Right cardiac atrium (tissue), 5 donors: Measurements from ENCODE around the gene ZNF296. TPM values are rescaled to one million over a fixed set of nuclear protein-coding genes. Genes with fewer than 3 reads are reported as not detected.
A peak's percentile ranks its signal among the peaks of the same experiment; 100 is the strongest.

Source experiments
- ATAC-seq, 2 donors: fragments of 200-7000 bp; cut with Tn5 transposase; one replicate each; pipeline versions ENCODE4 v1.8.0 to v1.9.1; 2020; ENCODE audit warnings: moderate library complexity in 2 of 2, mild to moderate bottlenecking in 1 of 2
- DNase-seq, 3 donors: peaks; one replicate each; pipeline ENCODE4 v3.0.0-alpha.2; 2020
- H3K27ac ChIP-seq: one replicate; pipeline ENCODE4 v1.5.1; 2013; ENCODE audit warnings: mild to moderate bottlenecking, low read length, control low read depth, moderate library complexity
- H3K27me3 ChIP-seq: one replicate; pipeline ENCODE4 v1.6.1; 2013; ENCODE audit not compliant: control insufficient read depth, insufficient read depth
- H3K4me1 ChIP-seq: one replicate; pipeline ENCODE4 v1.6.1; 2013; ENCODE audit warnings: low read length; ENCODE audit not compliant: control insufficient read depth, insufficient read depth
- H3K4me3 ChIP-seq: one replicate; pipeline ENCODE4 v1.5.1; 2013; ENCODE audit warnings: low read length, control low read depth
- H3K9me3 ChIP-seq: one replicate; pipeline ENCODE4 v1.6.1; 2013; ENCODE audit warnings: low read length; ENCODE audit not compliant: control insufficient read depth
- WGBS: extraction: QIAGEN DNeasy Blood & Tissue Kit; methylation state at CpG from one replicate; pipeline ENCODE4 v1.1.7; 2013; 5-methylcytosine and 5-hydroxymethylcytosine counted together
- intact Hi-C, 4 donors: fragments of 100-400 bp; cut with DNase I; formaldehyde crosslinking; loops; one replicate each; pipeline versions ENCODE4 v1.11.0 to v1.14.0; 2022 to 2023
- polyA plus RNA-seq: library from polyadenylated mRNA; stranded (reverse); fragments of 200-250 nt; gene quantifications from one replicate; pipeline ENCODE4 v1.2.3, GENCODE V29; 2013
- total RNA-seq, 4 donors: library from RNA; stranded (reverse); fragmentation: NEBNext Ultra II Directional; extraction: Animal tissue kit (Norgen Biotek cat#: 25700); gene quantifications; one replicate each; pipeline ENCODE4 v1.2.1, GENCODE V29; 2021
- donor health status: healthy with polysubstance abuse.
- donor health status: DM: no; HTN: yes; CAD: no.
- donor health status: DM: no; HTN: no; CAD: no.
- donor health status: DM: no; HTN: yes; CAD: no; lungs with severe emphysema.
- donor health status: DM: yes; HTN: yes; CAD: no.

The ZNF296 gene
- total and polyA plus RNA-seq, 5 donors: 0.25 to 0.35 (median 0.27) TPM; not detected in 1

DNA sequence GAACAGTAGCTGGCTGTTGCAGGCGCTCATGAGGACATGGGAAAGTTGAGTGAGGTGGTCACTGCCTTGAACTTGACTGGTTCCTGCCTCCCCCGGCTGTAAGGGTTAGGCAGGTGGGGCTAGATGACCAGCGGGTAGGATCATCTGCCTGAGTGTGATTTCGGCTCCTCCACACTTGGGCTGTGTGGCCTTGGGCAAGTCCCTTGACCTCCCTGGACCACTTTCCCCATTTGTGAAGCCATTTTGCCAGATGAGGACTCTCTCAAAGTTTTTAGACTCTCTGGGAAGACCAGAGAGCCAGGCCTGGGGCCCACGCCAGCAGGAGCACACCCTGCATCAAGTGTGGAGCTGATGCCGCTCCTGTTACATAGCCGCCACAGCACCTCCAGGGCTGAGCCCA, 26.2 kb upstream of the ZNF296 start:
- H3K27me3 ChIP-seq: no peaks in the 10 kb centered on the region
- no peak overlapping the region for H3K27ac ChIP-seq
- ATAC-seq (no peak), DNase-seq (no peak)
- intact Hi-C loops: no loop called here
- peaks cover 25% of the 10 kb centered on the region for H3K4me1 ChIP-seq
- no peaks in the 10 kb centered on the region for H3K9me3 ChIP-seq
- WGBS: 96% methylated on average over 7 of the region's 7 CpGs
- no peak overlapping the region for H3K4me3 ChIP-seq

GRCh38 chr19:45101806-45102205, 25.5 kb upstream of the ZNF296 start:
- no peak for ATAC-seq
- intact Hi-C loops: no loop called here
- Histone ChIP-seq H3K4me3 (no peak overlapping the region), H3K4me1 (peaks cover 25% of the 10 kb centered on the region), H3K27me3 (no peaks in the 10 kb centered on the region), H3K27ac (no peak overlapping the region), H3K9me3 (no peaks in the 10 kb centered on the region)
- 75% methylated on average over 8 of the region's 8 CpGs for WGBS
- no peak for DNase-seq

DNA sequence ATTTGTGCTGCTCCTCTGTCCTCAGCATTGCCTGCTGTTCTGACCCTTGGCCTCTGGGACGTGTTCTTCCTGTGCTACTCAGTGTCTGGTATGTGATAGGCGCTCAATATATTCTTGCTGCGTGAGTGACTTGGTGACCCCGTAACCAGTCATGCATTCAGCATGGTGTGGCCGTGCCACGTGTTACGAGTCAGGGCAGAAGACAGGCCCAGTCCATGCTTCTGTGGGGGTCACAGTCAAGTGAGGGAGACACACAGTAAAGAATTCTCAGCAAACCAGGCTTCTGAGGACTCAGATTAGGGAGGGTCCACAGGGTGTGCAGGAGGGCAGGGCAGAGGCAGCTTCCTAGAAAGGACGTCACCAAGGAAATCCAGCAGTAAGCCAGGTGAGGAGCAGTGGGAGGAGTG, 24.6 kb upstream of the ZNF296 start:
- no peak overlapping the region for H3K27ac ChIP-seq
- no peak for DNase-seq
- 79% methylated on average over 8 of the region's 8 CpGs for WGBS
- no peaks in the 10 kb centered on the region for H3K27me3 ChIP-seq
- no peak for ATAC-seq
- H3K9me3 ChIP-seq: no peaks in the 10 kb centered on the region
- H3K4me1 ChIP-seq: peaks cover 25% of the 10 kb centered on the region
- no peak overlapping the region for H3K4me3 ChIP-seq
- intact Hi-C loops: no loop called here

GRCh38 chr19:45100201-45100600, 23.9 kb upstream of the ZNF296 start:
- 86% methylated on average over 3 of the region's 3 CpGs for WGBS
- Histone ChIP-seq H3K4me3 (no peak overlapping the region), H3K4me1 (peaks cover 25% of the 10 kb centered on the region), H3K9me3 (no peaks in the 10 kb centered on the region), H3K27ac (no peak overlapping the region), H3K27me3 (no peaks in the 10 kb centered on the region)
- intact Hi-C loops: no loop called here
- DNase-seq (no peak), ATAC-seq (no peak)

- no peaks in the 10 kb centered on the region for H3K9me3 ChIP-seq
- no peak for ATAC-seq
- peak overlapping the region; percentile 19 for H3K27ac ChIP-seq
- no peaks in the 10 kb centered on the region for H3K27me3 ChIP-seq
- H3K4me3 ChIP-seq: no peak overlapping the region
- 84% methylated on average over 25 of the region's 25 CpGs for WGBS
- no peak for DNase-seq
- peaks cover 25% of the 10 kb centered on the region for H3K4me1 ChIP-seq
- intact Hi-C loops: no loop called here
Observed at GRCh38 chr19:45099467-45100191, 23.4 kb upstream of the ZNF296 start.

GRCh38 chr19:45098521-45099466, 22.5 kb upstream of the ZNF296 start:
- ATAC-seq: peak; percentile 32 to 49
- peak; percentile 53 to 80 (median 76) for DNase-seq
- no peak overlapping the region for H3K4me3 ChIP-seq
- intact Hi-C loops: no loop called here
- no peaks in the 10 kb centered on the region for H3K9me3 ChIP-seq
- H3K4me1 ChIP-seq: peaks cover 26% of the 10 kb centered on the region
- 30% methylated on average over 15 of the region's 15 CpGs for WGBS
- H3K27ac ChIP-seq: peak overlapping the region; percentile 49
- H3K27me3 ChIP-seq: no peaks in the 10 kb centered on the region

DNA sequence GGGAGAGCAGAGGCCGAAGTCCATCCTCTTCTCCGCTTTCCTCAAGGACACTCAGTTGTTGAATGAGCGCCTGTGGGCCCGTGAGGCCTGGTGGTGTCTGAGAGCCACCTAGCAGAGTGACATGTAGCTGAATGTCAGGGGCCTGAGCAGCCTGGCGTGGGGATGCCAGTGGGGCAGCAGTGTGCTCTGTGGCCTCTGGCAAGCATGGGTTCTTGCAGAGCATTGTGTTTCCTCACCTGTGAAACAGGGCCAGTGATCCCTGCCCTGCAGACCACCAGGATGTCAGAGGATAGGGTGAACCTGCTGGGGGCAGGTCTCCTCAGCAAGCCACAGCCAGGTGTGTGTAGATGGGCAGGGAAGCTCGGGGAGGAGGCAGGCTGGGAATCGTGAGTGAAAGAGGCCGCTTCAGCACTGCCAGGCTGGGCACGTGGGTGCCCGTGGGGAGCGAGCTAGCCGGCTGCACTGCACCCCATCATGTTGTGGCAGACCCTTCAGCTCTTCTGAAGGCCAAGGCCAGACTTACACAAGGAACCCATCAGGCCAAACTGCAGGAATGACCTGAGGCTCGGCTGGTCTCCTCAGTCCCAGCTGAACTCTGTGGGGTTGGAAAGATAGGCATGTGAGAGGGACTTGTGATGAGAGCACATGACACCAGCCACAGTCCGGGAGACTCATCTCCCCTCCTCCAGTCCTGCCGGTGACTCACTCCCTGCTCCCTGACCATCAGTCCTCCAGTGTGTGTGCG, 21.7 kb upstream of the ZNF296 start:
- ATAC-seq (peak; percentile 68 to 80), DNase-seq (peak; percentile 66 to 72 (median 68))
- Histone ChIP-seq H3K27ac (peak overlapping the region; percentile 86), H3K27me3 (no peaks in the 10 kb centered on the region), H3K4me1 (peaks cover 21% of the 10 kb centered on the region), H3K9me3 (no peaks in the 10 kb centered on the region), H3K4me3 (no peak overlapping the region)
- intact Hi-C loops: no loop called here
- WGBS: 54% methylated on average over 16 of the region's 16 CpGs

- Histone ChIP-seq H3K4me1 (peaks cover 18% of the 10 kb centered on the region), H3K4me3 (no peak overlapping the region), H3K27me3 (no peaks in the 10 kb centered on the region), H3K27ac (peak overlapping the region; percentile 86), H3K9me3 (no peaks in the 10 kb centered on the region)
- 83% methylated on average over 7 of the region's 7 CpGs for WGBS
- DNase-seq (no peak), ATAC-seq (no peak)
- intact Hi-C loops: no loop called here
Observed at GRCh38 chr19:45097450-45097775, 21.1 kb upstream of the ZNF296 start.

DNA sequence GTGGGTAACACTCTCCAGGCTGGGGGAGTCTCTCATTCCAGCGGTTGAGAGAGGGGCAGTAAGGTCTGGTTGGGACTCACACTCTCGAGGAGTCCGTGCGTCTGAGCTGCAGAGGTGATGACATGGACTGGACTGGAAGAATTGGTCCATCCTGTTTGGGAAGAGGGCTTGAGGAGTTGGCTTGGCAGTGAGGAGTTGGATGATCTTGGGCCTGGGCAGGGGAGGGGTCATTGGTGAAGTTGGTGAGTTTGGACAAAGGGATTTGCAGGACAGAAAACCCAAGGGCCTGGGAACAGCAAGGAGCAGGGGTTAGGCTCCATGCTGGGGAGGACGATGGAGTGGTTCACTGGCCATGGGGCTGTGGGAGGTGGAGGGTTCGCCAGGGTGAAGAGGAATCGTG, 20.4 kb upstream of the ZNF296 start:
- WGBS: 79% methylated on average over 7 of the region's 7 CpGs

GRCh38 chr19:45095496-45096413, 19.5 kb upstream of the ZNF296 start:
- Histone ChIP-seq H3K4me1 (peaks cover 18% of the 10 kb centered on the region), H3K9me3 (no peaks in the 10 kb centered on the region), H3K27ac (no peak overlapping the region), H3K4me3 (no peak overlapping the region), H3K27me3 (no peaks in the 10 kb centered on the region)
- 89% methylated on average over 14 of the region's 14 CpGs for whole genome bisulfite sequencing
- ATAC-seq (no peak), DNase-seq (no peak)
- intact Hi-C loops: no loop called here

More for the DNA sequence above, 20.4 kb upstream of the ZNF296 start:
- H3K4me3 ChIP-seq: no peak overlapping the region
- ATAC-seq (no peak), DNase-seq (no peak)
- intact Hi-C loops: no loop called here
- H3K9me3 ChIP-seq: no peaks in the 10 kb centered on the region
- H3K4me1 ChIP-seq: peaks cover 18% of the 10 kb centered on the region
- no peak overlapping the region for H3K27ac ChIP-seq
- no peaks in the 10 kb centered on the region for H3K27me3 ChIP-seq
